Fibroblast of the aortic adventitia (primary cell): ENCODE results near the gene MED12L. TPM values are rescaled to one million over a fixed set of nuclear protein-coding genes. Genes with fewer than 3 reads are reported as not detected.

Experiments
- DNase-seq: peaks from one replicate; pipeline ENCODE4 v3.0.0-alpha.2; 2010; ENCODE audit warnings: low read depth
- H3K4me3 ChIP-seq: 2 replicates; pipeline ENCODE4 v1.5.1; 2011; ENCODE audit warnings: low read depth, mild to moderate bottlenecking, control low read depth, low read length, moderate library complexity
- CTCF ChIP-seq: IDR thresholded peaks from 2 replicates; pipeline ENCODE4 v1.5.1; 2011; ENCODE audit warnings: mild to moderate bottlenecking, low read length, control low read depth, inconsistent platforms; ENCODE audit not compliant: insufficient read depth
- total RNA-seq: library from RNA; depleted of rRNA; stranded (reverse); fragments of >200 nt; gene quantifications from 2 replicates; pipeline ENCODE4 v1.2.3, GENCODE V29; 2012; ENCODE audit warnings: low replicate concordance

The MED12L gene
- total RNA-seq, 1 donor, result 0.72 TPM

GRCh38 chr3:151462991-151463390 is 377.5 kb downstream of the MED12L start:
- no peak overlapping the region for H3K4me3 ChIP-seq
- no peak for DNase-seq
- TF ChIP-seq CTCF, result no peak

- no peak overlapping the region for H3K4me3 ChIP-seq
- no peak for TF ChIP-seq CTCF
- DNase-seq, result no peak
Measured at GRCh38 chr3:151467069-151467468, 381.6 kb downstream of the MED12L start.

GRCh38 chr3:151468284-151468917 is 382.9 kb downstream of the MED12L start:
- TF ChIP-seq CTCF, result peak; percentile 95
- DNase-seq, result peak; percentile 81
- no peak overlapping the region for H3K4me3 ChIP-seq

GRCh38 chr3:151476344-151477018 is 391.0 kb downstream of the MED12L start:
- DNase-seq, result no peak
- H3K4me3 ChIP-seq, result no peak overlapping the region
- no peak for TF ChIP-seq CTCF

GRCh38 chr3:151477591-151478334 is 392.3 kb downstream of the MED12L start:
- H3K4me3 ChIP-seq, result no peak overlapping the region
- TF ChIP-seq CTCF, result no peak
- no peak for DNase-seq

GRCh38 chr3:151478335-151478697 is 392.9 kb downstream of the MED12L start:
- peak; percentile 47 for DNase-seq
- TF ChIP-seq CTCF, result no peak
- no peak overlapping the region for H3K4me3 ChIP-seq
